Esophagus mucosa (tissue), 1 donor: Measurements from ENCODE around the gene VCL. TPM values are rescaled to one million over a fixed set of nuclear protein-coding genes. Genes with fewer than 3 reads are reported as not detected.
A peak's percentile ranks its signal among the peaks of the same experiment; 100 is the strongest.
"Not testable (repeated sequence)": the region's sequence is repeated elsewhere in the genome, so short reads cannot be mapped to it uniquely, and the experiment has no call there.

Experiments used
- ATAC-seq: fragments of 200-7000 bp; cut with Tn5 transposase; one replicate; pipeline ENCODE4 v1.9.1; 2020
- total RNA-seq: library from RNA; stranded (reverse); gene quantifications from one replicate; pipeline ENCODE4 v1.2.4, GENCODE V29; 2023
- donor health status: DM: yes; HTN: yes; CAD: no.

The VCL gene
- total RNA-seq, 1 donor from 2014 or later, result 70.2 TPM

- no peak for ATAC-seq
These were observed 46.5 kb downstream of the VCL start for GRCh38 chr10:74044419-74044818.

- ATAC-seq, result no peak
These were observed 49.4 kb downstream of the VCL start for GRCh38 chr10:74047304-74047703.

DNA sequence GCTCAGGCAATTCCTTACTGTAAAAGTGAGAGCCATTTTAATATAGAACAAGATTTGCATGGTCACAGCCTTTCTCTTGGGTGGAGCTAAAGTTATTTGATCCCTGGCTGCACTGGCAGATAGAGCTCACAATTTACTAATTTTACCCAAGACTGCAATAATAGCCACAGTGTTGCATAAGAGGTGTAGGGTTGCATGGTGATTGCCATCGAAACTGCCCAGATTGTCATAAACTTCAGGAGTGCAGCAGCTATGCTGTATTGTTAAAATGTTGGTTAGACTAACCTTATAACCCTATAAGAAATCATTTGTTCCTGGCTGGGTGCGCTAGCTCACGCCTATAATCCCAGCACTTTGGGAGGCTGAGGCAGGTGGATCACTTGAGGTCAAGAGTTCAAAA lies 50.0 kb downstream of the VCL start:
- no peak for ATAC-seq

DNA sequence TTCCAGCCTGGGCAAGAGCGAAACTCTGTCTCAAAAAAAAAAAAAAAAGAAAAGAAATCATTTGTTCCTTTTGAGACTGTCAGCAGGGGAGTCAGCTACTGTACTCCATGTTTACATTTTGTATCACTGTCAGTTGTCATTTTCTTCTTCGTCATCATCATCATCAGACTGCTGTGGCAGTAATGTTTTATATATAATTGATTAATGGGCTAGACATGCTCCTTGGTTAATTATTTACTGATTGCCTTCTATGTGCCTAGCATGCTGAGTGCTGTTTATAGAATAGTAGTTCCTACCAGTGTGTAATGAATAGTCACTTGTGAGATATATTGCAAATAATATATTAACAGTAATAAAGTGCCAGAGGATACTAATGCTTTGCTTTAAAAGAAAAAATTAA lies 50.5 kb downstream of the VCL start:
- no peak for ATAC-seq

DNA sequence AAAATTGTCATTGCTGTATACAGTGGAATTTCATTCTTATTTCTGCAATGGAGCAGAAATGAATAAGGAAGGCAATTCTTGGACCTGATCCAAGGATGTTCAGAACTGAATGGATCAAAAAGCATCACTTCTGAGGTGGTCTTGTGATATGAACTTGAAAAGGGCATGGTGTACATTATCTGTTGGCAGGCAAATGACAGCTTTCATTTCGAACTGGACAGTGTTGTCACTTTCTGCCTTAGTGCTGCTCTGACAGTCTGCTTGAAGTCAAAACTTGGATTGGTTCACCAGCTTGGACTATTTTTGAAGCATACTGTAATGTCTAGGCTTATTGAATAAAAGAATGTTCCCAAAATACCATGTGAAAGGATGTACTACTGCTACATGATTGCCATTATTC lies 52.0 kb downstream of the VCL start:
- ATAC-seq, result no peak

GRCh38 chr10:74050653-74051052 lies 52.7 kb downstream of the VCL start:
- ATAC-seq, result no peak

DNA sequence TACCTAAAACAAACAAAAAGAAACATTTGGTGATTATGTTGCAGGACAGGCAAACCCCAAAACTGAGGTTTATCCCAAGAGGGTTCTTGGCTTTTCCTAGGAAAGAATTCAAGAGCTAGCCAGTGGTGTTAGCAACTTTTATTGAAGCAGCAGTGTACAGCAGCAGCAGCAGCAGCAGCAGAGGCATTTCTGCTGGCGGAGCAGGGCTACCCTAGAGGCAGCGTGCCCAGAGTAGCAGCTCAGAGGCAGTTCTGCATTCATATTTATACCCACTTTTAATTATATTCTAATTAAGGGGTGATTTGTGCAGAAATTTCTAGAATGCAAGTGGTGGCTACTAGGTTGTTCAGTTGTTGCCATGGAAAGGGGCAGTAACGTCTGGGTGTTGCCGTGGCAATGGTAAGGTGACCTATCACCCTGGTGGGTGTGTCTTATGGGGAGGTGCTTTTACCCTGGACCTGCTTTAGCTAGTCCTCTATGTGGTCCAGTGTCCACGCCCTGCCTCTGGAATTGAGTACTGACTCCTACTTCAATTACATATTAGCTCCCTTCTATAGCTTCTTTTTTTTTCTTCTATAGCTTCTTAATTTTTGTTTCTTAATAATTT lies 53.9 kb downstream of the VCL start:
- ATAC-seq, result no peak

DNA sequence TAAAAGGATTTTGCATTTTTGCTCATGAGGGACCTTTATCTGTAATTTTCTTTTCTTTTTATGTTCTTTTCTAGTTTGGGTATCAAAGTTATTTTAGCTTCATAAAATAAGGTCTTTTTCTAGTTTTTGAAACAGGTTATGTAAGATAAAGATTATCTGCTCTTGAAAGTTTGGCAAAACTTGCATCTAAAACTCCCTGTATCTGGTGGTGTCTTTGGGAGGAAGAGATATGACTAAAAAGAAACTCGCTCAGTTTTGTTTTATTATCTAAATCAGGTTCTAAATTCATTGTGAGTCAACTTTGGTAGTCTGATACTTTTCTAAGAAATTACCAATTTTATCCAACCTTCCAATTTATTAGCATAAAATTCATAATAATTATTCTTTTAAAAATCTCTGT lies 55.1 kb downstream of the VCL start:
- ATAC-seq, result no peak

- peak; percentile 78 for ATAC-seq
These were observed 57.6 kb downstream of the VCL start for GRCh38 chr10:74055383-74056049.

- peak; percentile 82 for ATAC-seq
These were observed 58.3 kb downstream of the VCL start for GRCh38 chr10:74056050-74056818.

DNA sequence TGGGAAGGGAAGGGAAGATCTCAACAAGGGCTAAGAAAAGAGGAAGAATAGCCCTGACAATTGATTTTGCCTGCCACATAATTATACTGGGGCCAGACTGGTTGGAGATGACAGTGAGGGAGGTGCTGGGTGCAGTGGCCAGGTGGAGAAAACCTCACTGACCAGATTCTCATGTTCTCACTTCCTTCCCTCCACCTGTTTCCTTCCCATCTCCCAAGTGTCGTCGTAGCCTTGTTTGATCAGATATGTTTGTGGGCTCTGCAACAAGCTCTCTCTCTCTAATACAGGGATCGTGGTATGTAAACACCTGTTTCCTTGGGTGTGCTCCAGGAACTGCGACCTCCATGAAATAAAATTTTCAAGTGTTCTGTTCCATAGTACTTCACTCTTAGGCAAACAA lies 60.2 kb downstream of the VCL start:
- no peak for ATAC-seq

- peak; percentile 30 for ATAC-seq
These were observed 60.7 kb downstream of the VCL start for GRCh38 chr10:74058658-74059057.

DNA sequence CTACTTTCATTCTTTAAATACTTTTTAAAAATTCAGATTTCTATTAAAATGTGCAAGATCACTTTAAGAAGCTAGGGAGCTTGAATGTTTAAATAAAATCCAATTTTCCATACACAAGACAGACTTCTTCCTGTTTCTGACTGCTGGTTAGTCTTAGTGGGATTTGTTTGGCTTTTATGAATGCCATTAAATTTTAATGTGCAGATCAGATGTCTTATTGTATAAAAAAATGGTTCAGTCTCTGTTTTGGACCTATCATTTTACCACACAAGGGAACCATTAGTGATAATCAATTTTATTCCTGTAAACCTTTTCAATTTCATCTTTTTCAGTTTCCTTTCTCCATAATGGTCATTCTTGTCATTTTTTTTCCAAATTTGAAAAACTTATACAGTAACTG lies 63.2 kb downstream of the VCL start:
- ATAC-seq, result no peak

- ATAC-seq, result not testable (repeated sequence)
These were observed 64.1 kb downstream of the VCL start for GRCh38 chr10:74061978-74062377.

DNA sequence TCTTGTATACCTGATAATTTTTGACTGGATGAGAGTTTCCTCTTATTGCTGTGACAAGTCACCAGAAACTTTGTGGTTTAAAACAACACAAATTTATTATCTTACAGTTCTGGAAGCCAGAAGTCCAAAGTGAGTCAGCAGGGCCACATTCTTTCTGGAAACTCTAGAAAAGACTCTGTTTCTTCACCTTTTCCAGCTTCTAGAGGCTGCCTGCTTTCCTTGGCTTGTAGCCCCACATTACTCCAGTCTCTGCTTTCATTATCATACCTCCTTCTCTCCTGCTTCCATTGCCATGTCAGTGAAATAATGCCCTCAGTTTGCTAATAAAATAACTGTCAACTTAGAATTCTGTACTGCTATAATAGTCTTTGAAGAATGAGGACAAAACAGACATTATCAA lies 65.3 kb downstream of the VCL start:
- no peak for ATAC-seq

- ATAC-seq, result no peak
These were observed 69.7 kb downstream of the VCL start for GRCh38 chr10:74067373-74068352.

DNA sequence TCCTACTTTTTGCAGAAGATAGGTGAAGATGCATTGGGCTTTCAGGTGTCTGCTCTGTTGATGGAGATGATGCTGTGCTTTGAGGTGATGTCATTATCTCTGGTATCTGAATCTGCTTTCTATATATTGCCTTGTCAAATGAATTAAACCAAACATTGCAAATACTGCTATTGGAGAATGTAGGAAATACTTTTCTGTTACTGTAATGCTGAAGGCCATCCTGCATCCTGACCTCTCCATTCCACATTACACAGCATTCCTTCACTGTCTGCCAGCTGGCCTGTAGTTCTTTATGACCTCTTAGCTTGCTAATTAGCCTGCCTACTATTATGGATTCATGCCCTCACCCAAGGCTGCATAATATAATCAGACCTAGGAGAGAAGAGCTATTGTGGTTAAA lies 73.2 kb downstream of the VCL start:
- no peak for ATAC-seq

GRCh38 chr10:74072503-74072902 lies 74.6 kb downstream of the VCL start:
- no peak for ATAC-seq

- ATAC-seq, result no peak
These were observed 78.0 kb downstream of the VCL start for GRCh38 chr10:74075906-74076305.

DNA sequence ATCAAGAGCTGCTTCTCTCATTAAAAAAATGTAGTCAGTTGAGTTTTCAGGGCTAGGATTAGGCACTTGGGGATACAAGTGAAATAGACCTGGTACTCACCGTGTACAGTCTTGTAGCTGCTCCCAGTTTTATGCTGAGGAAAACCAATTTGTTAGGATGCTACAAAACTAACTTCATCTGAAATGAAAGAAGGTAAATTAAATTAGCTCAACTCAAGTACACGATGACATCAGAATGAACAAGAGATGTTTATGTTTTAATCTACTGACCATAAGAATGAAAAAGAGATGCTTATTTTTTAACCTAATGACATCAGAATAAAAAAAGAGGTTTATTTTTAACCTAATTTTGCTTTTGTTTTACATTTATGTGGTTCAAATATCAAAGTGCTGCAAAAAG lies 79.0 kb downstream of the VCL start:
- ATAC-seq, result no peak

DNA sequence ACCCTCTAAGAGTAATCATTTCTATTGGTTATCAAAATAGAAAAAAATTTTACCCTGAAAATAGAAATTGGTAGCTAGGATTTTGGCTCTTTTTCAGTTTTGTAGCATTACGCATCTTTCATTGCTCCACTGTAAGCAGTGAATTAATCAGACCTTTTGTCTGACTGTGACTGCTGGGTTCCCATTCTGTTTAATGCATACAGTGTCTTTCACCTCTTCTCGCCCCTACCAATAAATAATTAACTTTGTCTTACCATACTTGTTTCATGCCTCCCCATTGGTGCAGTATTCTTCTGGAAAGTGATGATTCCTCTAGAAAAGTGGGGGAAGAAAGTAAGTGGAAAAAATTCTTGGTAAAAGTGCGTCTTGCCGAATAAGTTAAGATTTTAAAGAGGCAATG lies 79.5 kb downstream of the VCL start:
- no peak for ATAC-seq

GRCh38 chr10:74078037-74078436 lies 80.1 kb downstream of the VCL start:
- ATAC-seq, result no peak
